Activated CD4-positive, alpha-beta T cell treated with anti-CD3 and anti-CD28 coated beads for 4 hours (primary cell): Measurements from ENCODE around the gene MYBL2.
A peak's percentile ranks its signal among the peaks of the same experiment; 100 is the strongest.
"Not testable (repeated sequence)": the region's sequence is repeated elsewhere in the genome, so short reads cannot be mapped to it uniquely, and the experiment has no call there.

ENCODE experiments used
- DNase-seq, 2 donors: peaks; one replicate each; pipeline ENCODE4 v3.0.0-alpha.2; 2020

Gene MYBL2

GRCh38 chr20:43666376-43667328, at the start of gene MYBL2:
TSS of gene MYBL2 (plus strand) at chr20:43667114. CDS start at chr20:43667284, 170 bp downstream.
- DNase-seq, result peak; percentile 57 to 62

DNA sequence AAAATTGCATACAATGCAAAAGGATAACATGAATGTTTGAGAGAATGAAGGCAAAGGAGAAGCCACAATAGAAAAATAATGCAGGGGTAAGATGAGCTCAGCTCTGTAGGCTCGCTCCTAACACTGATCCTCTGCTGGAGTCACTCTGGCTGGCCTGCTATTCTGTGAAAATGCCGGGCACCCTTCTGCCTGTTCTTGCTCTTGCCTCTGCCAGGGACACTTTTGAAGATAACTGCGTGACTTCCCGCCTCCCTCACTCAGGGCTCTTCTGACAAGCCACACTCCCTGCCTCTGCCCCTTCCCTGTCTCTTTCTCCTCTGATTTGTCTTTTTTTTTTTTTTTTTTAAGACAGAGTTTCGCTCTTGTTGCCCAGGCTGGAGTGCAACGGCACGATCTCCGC, 35.3 kb upstream of the MYBL2 start:
- DNase-seq, result no peak

GRCh38 chr20:43636429-43636828, 30.5 kb upstream of the MYBL2 start:
- DNase-seq, result no peak

- DNase-seq, result no peak
Observed at GRCh38 chr20:43642548-43642947, 24.4 kb upstream of the MYBL2 start.

DNA sequence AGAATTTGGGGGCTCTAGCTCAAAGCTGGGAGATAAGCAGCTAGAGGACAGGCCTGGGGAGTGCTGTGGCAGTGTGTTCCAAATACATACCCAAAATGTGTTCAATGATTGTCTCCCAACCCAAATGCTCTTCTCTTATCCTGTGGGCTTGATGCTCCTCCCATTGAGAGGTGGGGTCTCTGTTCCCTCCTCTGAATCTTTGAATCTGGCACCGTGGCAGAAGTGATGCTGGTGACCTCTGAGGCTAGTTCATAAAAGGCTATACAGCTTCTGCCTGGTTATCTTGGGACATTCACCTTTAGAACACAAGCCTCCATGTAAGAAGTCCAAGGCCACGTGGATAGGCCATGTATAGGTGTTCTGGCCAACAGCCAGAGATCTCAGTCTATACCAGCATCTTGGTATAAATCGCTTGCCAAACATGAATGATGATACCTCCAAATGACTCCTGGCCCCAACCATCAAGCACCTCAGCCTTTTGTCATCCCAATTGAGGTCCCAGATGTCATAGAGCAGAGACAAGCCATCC, 15.9 kb upstream of the MYBL2 start:
- DNase-seq, result no peak

- not testable (repeated sequence) for DNase-seq
Observed at GRCh38 chr20:43651650-43652184, 15.2 kb upstream of the MYBL2 start.

DNA sequence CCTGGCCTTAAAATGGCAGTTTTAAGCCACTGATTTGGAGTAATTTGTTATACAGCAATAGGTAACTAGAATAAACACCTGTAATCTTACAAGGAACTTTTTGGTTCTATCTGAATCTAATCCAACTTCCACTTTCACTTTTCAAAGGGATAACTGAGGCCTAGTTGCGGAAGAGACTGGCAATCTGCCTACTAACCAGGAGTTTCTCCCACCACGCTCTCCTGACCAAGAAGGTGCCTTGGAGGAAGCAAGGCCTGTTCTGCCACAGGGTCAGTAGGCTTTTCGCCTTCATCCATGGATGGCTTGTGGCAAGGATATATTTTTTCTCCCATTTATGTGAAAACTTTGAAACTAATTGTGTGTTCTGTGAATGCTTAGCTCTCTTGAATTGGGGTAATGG, 12.9 kb upstream of the MYBL2 start:
- no peak for DNase-seq

DNA sequence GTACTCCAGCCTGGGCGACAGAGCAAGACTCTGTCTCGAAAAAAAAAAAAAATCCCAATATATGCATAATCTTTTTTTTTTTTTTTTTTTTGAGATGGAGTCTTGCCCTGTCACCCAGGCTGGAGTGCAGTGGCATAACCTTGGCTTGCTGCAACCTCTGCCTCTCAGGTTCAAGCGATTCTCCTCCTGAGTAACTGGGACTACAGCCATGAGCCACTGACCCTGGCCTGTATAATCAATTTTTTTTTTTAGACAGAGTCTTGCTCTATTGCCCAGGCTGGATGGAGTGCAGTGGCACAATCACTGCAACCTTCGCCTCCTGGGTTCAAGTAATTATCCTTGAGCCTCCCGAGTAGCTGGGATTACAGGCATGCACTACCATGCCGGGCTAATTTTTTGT, 11.7 kb upstream of the MYBL2 start:
- DNase-seq, result not testable (repeated sequence)

DNA sequence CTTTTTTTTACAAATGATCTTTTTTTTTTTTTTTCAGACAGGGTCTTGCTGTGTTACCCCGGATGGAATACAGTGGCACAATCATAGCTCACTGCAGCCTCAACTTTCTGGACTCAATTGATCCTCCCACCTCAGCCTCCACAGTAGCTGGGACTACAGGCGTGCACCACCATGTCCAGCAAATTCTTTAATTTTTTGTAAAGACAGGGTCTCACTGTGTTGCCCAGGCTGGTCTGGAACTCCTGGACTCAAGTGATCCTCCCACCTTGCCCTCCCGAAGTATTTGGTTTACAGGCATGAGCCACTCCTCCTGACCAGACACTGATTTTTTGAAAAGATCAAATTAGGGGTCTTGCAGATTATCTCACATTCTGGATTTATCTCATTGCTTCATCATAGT, 11.0 kb upstream of the MYBL2 start:
- DNase-seq, result no peak

- peak; percentile 11 to 13 for DNase-seq
Observed at GRCh38 chr20:43658069-43658722, 8.7 kb upstream of the MYBL2 start.

GRCh38 chr20:43658723-43659419, 8.0 kb upstream of the MYBL2 start:
- DNase-seq, result no peak

DNA sequence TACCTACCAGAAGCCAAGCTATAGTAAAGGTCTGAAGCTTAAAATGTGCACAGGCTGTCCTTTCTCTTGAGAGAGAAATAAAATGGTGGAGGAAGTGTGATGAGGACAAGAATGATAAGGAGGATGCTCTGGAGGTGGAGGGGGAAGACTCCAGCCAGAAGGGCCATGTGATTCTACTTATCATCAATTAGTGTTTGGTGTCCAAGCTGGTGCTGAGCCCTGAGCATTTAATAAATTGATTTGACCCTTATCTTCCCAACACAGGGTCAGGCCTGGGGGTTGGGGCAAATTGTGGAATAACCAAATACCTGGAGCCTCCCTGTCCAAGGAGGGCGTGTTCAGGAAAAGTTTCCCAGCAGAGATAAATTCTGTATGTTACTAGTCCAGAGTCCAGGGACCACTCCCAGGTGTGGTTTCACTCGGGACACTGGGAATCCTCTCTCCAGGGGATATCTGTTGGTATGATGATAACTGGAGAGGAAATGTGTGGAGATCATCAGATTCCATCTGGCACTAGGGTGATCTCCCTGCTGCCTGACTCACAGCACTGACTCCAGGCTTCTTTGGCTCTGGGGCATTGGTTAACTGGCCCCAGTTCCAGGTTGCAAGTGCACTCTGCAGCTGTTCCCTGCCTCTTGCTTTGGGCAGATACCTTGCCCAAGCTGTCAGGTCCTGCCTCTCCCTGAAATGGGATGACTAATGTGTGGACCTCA, 3.8 kb upstream of the MYBL2 start:
- no peak for DNase-seq

- no peak for DNase-seq
Observed at GRCh38 chr20:43665466-43666176, 1.3 kb upstream of the MYBL2 start.

GRCh38 chr20:43667341-43668132, 623 bp downstream of the MYBL2 start:
- no peak for DNase-seq

DNA sequence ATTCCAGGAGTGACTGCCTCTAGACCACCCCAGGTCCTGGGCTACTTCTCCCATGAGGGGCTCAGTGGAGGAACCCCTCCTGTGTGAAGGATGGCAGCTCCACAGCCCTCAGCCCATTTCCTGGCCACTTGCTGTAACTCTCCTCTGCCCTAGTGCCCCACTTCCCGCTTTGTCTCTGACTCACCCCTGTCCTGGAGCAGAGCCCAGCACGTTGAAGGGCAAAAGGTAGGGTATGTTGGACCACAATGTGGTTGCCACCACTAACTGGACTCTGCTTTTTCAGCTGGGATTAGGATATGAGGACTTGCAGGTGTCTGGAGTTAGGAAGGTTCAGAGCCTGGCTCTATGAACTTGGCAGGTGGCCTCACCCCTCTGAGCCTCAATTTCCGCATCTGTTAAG, 2.4 kb downstream of the MYBL2 start:
- DNase-seq, result no peak

- no peak for DNase-seq
Observed at GRCh38 chr20:43670423-43670822, 3.5 kb downstream of the MYBL2 start.

DNA sequence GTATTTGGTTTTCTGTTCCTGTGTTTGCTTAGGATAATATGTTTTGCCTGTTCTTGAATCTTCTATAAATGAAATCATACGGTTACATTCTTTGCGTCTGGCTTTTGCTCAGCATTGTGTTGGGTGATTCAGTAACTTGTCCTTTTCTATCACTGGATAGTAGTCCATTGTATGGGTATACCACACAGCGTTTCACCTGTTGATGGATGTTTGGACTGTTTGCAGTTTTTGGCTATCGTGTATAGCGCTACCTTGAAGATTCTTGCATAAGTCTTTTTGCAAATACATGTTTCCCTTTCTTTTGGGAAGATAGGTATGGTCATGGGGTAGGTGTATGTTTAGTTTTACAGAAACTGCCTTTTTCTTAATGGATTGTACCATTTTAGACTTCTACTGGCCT, 9.5 kb downstream of the MYBL2 start:
- no peak for DNase-seq

GRCh38 chr20:43680981-43681380, 14.1 kb downstream of the MYBL2 start:
- no peak for DNase-seq

GRCh38 chr20:43681468-43681942, 14.6 kb downstream of the MYBL2 start:
- DNase-seq, result no peak

GRCh38 chr20:43681991-43682410, 15.1 kb downstream of the MYBL2 start:
- no peak for DNase-seq

GRCh38 chr20:43682446-43682845, 15.5 kb downstream of the MYBL2 start:
- no peak for DNase-seq
